ENCODE data around the gene VSIG4. TPM values are rescaled to one million over a fixed set of nuclear protein-coding genes. Genes with fewer than 3 reads are reported as not detected.

Gene VSIG4
- total and polyA plus RNA-seq, 7 donors: 5.8 to 24.5 (median 13.4) TPM

GRCh38 chrX:66023385-66024091, 16.3 kb downstream of the VSIG4 start:
- Histone ChIP-seq H3K36me3 (ENCODE audit: insufficient read depth in 1 of 2, low read depth in 1 of 2) (no peaks in the 10 kb centered on the region), H3K27ac (no peak overlapping the region), H3K4me3 (no peak overlapping the region), H3K9me3 (no peaks in the 10 kb centered on the region), H3K27me3 (ENCODE audit: insufficient read depth in 3 of 3, low read length in 2 of 3) (peaks cover 0 to 16% (median 0%) of the 10 kb centered on the region in 3 donors), H3K4me1 (no peaks in the 10 kb centered on the region)
- DNase-seq (no peak), ATAC-seq (no peak)
- intact Hi-C loops (cut with DNase I): no loop called here
- TF ChIP-seq CTCF (IDR thresholded peaks at IDR 0.05): no peak
- 75 to 92% (median 92%) methylated on average over 5 of the region's 5 CpGs for WGBS, 3 donors

GRCh38 chrX:66022632-66023384, 17.1 kb downstream of the VSIG4 start:
- Histone ChIP-seq H3K27me3 (ENCODE audit: insufficient read depth in 3 of 3, low read length in 2 of 3) (peaks cover 0 to 15% (median 0%) of the 10 kb centered on the region in 3 donors), H3K27ac (no peak overlapping the region), H3K9me3 (no peaks in the 10 kb centered on the region), H3K4me1 (no peaks in the 10 kb centered on the region), H3K36me3 (ENCODE audit: insufficient read depth in 1 of 2, low read depth in 1 of 2) (no peaks in the 10 kb centered on the region), H3K4me3 (no peak overlapping the region)
- ATAC-seq (no peak), DNase-seq (no peak)
- no peak for TF ChIP-seq CTCF (IDR thresholded peaks at IDR 0.05)
- intact Hi-C loops (cut with DNase I): no loop called here
- WGBS, 3 donors: 51 to 61% (median 60%) methylated on average over 4 to 5 of the region's 5 CpGs

- TF ChIP-seq CTCF (IDR thresholded peaks at IDR 0.05): no peak
- peaks cover 0 to 15% (median 0%) of the 10 kb centered on the region in 3 donors for H3K27me3 ChIP-seq (ENCODE audit: insufficient read depth in 3 of 3, low read length in 2 of 3)
- intact Hi-C loops (cut with DNase I): no loop called here
- ATAC-seq (no peak), DNase-seq (no peak)
- no peaks in the 10 kb centered on the region for H3K9me3 ChIP-seq
- H3K4me3 ChIP-seq: no peak overlapping the region
- no peaks in the 10 kb centered on the region for H3K4me1 ChIP-seq
- no peak overlapping the region for H3K27ac ChIP-seq
- H3K36me3 ChIP-seq (ENCODE audit: insufficient read depth in 1 of 2, low read depth in 1 of 2): no peaks in the 10 kb centered on the region
- WGBS, 3 donors: 59 to 80% (median 66%) methylated on average over 9 of the region's 9 CpGs
Measured at GRCh38 chrX:66021765-66022631, 17.9 kb downstream of the VSIG4 start.

- intact Hi-C loops (cut with DNase I): no loop called here
- WGBS, 3 donors: 57 to 80% (median 79%) methylated on average over 1 of the region's 1 CpG
- TF ChIP-seq CTCF (IDR thresholded peaks at IDR 0.05): no peak
- Histone ChIP-seq H3K9me3 (no peaks in the 10 kb centered on the region), H3K36me3 (ENCODE audit: insufficient read depth in 1 of 2, low read depth in 1 of 2) (no peaks in the 10 kb centered on the region), H3K4me1 (no peaks in the 10 kb centered on the region), H3K4me3 (no peak overlapping the region), H3K27me3 (ENCODE audit: insufficient read depth in 3 of 3, low read length in 2 of 3) (peaks cover 0 to 15% (median 0%) of the 10 kb centered on the region in 3 donors), H3K27ac (no peak overlapping the region)
- ATAC-seq (no peak), DNase-seq (no peak)
Measured at GRCh38 chrX:66021401-66021764, 18.5 kb downstream of the VSIG4 start.

Measured in psoas muscle (tissue), 8 donors.